HEK293 (cell line): ENCODE results near the gene MFAP3.

Experiments
- CTCF ChIA-PET: fragments of 350-600 bp; formaldehyde crosslinking; extraction: SDS; loops from one replicate; lab custom pipeline; 2021; ENCODE audit warnings: antibody characterized with exemption; lab: Yijun Ruan, JAX
- POLR2A ChIA-PET: fragments of 300-600 bp; formaldehyde crosslinking; extraction: SDS; loops from one replicate; lab custom pipeline; 2020; ENCODE audit warnings: antibody characterized with exemption, inconsistent platforms; lab: Yijun Ruan, JAX
- H3K27ac ChIP-seq: fragments of 200-500 bp; sonication (Bioruptor generic); 2 replicates; pipeline ENCODE4 v1.5.1; 2014; ENCODE audit warnings: low read depth, low read length, control low read depth, inconsistent platforms; ENCODE audit errors: extremely low read depth
- H3K36me3 ChIP-seq, 2 experiments: fragments of 200-500 bp in 1 of 2; sonication (Bioruptor generic) in 1 of 2; 1 replicate in 1 of 2; 2 replicates in 1 of 2; pipeline ENCODE4 v1.5.1; 2014 to 2017; ENCODE audit warnings: inconsistent platforms in 2 of 2, low read length in 2 of 2; ENCODE audit not compliant: control insufficient read depth in 2 of 2, insufficient read depth in 1 of 2
- H3K4me1 ChIP-seq: fragments of 200-500 bp; sonication (Bioruptor generic); 2 replicates; pipeline ENCODE4 v1.5.1; 2014; ENCODE audit warnings: mild to moderate bottlenecking, low read length, inconsistent platforms; ENCODE audit not compliant: control insufficient read depth, insufficient read depth
- H3K4me3 ChIP-seq: 2 replicates; pipeline ENCODE4 v1.5.1; 2011; ENCODE audit warnings: low read depth, mild to moderate bottlenecking, control low read depth, low read length, moderate library complexity
- H3K9me3 ChIP-seq: fragments of 200-500 bp; sonication (Bioruptor generic); 2 replicates; pipeline ENCODE4 v1.5.1; 2014; ENCODE audit warnings: low read depth, low read length, inconsistent platforms; ENCODE audit not compliant: control insufficient read depth, insufficient read depth
- CTCF ChIP-seq: fragments of 450-650 bp; formaldehyde crosslinking; IDR thresholded peaks from 2 replicates; pipeline ENCODE4 v1.5.1; 2016; ENCODE audit warnings: missing biosample characterization, missing genetic modification characterization
- EGR2 ChIP-seq: fragments of 450-650 bp; formaldehyde crosslinking; IDR thresholded peaks from 2 replicates; pipeline ENCODE4 v1.5.1; 2016; ENCODE audit warnings: low read depth, missing biosample characterization, missing genetic modification characterization
- REPIN1 ChIP-seq: fragments of 450-650 bp; formaldehyde crosslinking; IDR thresholded peaks from 2 replicates; pipeline ENCODE4 v1.5.1; 2017; ENCODE audit warnings: missing biosample characterization, missing genetic modification characterization, low read depth
- ZFHX2 ChIP-seq: fragments of 450-650 bp; formaldehyde crosslinking; conservative IDR thresholded peaks from 2 replicates; pipeline ENCODE4 v1.5.1; 2016; ENCODE audit warnings: missing biosample characterization, missing genetic modification characterization
- ZNF10 ChIP-seq: fragments of 450-650 bp; formaldehyde crosslinking; IDR thresholded peaks from 2 replicates; pipeline ENCODE4 v1.5.1; 2017; ENCODE audit warnings: missing biosample characterization, missing genetic modification characterization
- ZNF146 ChIP-seq: fragments of 450-650 bp; formaldehyde crosslinking; IDR thresholded peaks from 2 replicates; pipeline ENCODE4 v1.5.1; 2016; ENCODE audit warnings: missing biosample characterization, missing genetic modification characterization
- ZNF223 ChIP-seq: fragments of 450-650 bp; formaldehyde crosslinking; IDR thresholded peaks from 2 replicates; pipeline ENCODE4 v1.5.1; 2016; ENCODE audit warnings: missing biosample characterization, missing genetic modification characterization
- ZNF266 ChIP-seq: fragments of 450-650 bp; formaldehyde crosslinking; IDR thresholded peaks from 2 replicates; pipeline ENCODE4 v1.5.1; 2016; ENCODE audit warnings: missing biosample characterization, missing genetic modification characterization, low read depth
- ZNF423 ChIP-seq: fragments of 450-650 bp; formaldehyde crosslinking; IDR thresholded peaks from 2 replicates; pipeline ENCODE4 v1.5.1; 2016; ENCODE audit warnings: missing biosample characterization, missing genetic modification characterization
- ZNF514 ChIP-seq: fragments of 450-650 bp; formaldehyde crosslinking; IDR thresholded peaks from 2 replicates; pipeline ENCODE4 v1.5.1; 2016; ENCODE audit warnings: missing biosample characterization, missing genetic modification characterization
- ZNF600 ChIP-seq: fragments of 450-650 bp; formaldehyde crosslinking; IDR thresholded peaks from 2 replicates; pipeline ENCODE4 v1.5.1; 2016; ENCODE audit warnings: missing biosample characterization, missing genetic modification characterization
- ZNF654 ChIP-seq: fragments of 450-650 bp; formaldehyde crosslinking; IDR thresholded peaks from 2 replicates; pipeline ENCODE4 v1.5.1; 2016; ENCODE audit warnings: low read depth, missing biosample characterization, missing genetic modification characterization
- ZNF677 ChIP-seq: fragments of 450-650 bp; IDR thresholded peaks from 2 replicates; pipeline ENCODE4 v1.5.0; 2018; ENCODE audit warnings: missing biosample characterization, mild to moderate bottlenecking, missing genetic modification characterization, moderate library complexity
- ZNF692 ChIP-seq: fragments of 450-650 bp; formaldehyde crosslinking; IDR thresholded peaks from 2 replicates; pipeline ENCODE4 v1.5.1; 2016; ENCODE audit warnings: missing biosample characterization, missing genetic modification characterization
- ZNF701 ChIP-seq: fragments of 450-650 bp; formaldehyde crosslinking; IDR thresholded peaks from 2 replicates; pipeline ENCODE4 v1.5.1; 2016; ENCODE audit warnings: missing biosample characterization, missing genetic modification characterization
- ZNF777 ChIP-seq: fragments of 450-650 bp; formaldehyde crosslinking; IDR thresholded peaks from 2 replicates; pipeline ENCODE4 v1.5.1; 2017; ENCODE audit warnings: missing biosample characterization, missing genetic modification characterization, borderline replicate concordance
- TF ChIP-seq, protein P1 (sequence below): fragments of 450-650 bp; formaldehyde crosslinking; IDR thresholded peaks from 2 replicates; pipeline ENCODE4 v1.5.1; 2016; ENCODE audit warnings: missing biosample characterization, missing genetic modification characterization
- TF ChIP-seq, protein P2 (sequence below): fragments of 450-650 bp; formaldehyde crosslinking; IDR thresholded peaks from 2 replicates; pipeline ENCODE4 v1.5.1; 2016; ENCODE audit warnings: missing biosample characterization, missing genetic modification characterization
- TF ChIP-seq, protein P3 (sequence below): fragments of 450-650 bp; formaldehyde crosslinking; conservative IDR thresholded peaks from 2 replicates; pipeline ENCODE4 v1.5.1; 2016; ENCODE audit warnings: low read depth, missing biosample characterization, missing genetic modification characterization

The MFAP3 gene

GRCh38 chr5:153999995-154000394, 38.8 kb upstream of the MFAP3 start:
- H3K9me3 ChIP-seq: no peaks in the 10 kb centered on the region
- H3K4me1 ChIP-seq: no peaks in the 10 kb centered on the region
- POLR2A ChIA-PET: interaction anchor here (0.5 kb wide), 1 partner anchor 8 kb away, joined by 3 read pairs; no protein-coding TSS in a partner anchor
- H3K4me3 ChIP-seq: no peak overlapping the region
- H3K36me3 ChIP-seq: peaks cover 0 to 15% of the 10 kb centered on the region in 2 experiments; a peak in 2 of 3 replicates
- TF ChIP-seq ZNF266 (tag by site-specific recombination) (no peak), ZNF223 (tag by site-specific recombination) (no peak), ZNF10 (no peak), EGR2 (tag by site-specific recombination) (peak; percentile 87), ZNF777 (tag by site-specific recombination) (no peak), ZFHX2 (peak; percentile 42)
- TF ChIP-seq, all 188 proteins: peak for 2
- CTCF ChIA-PET: interaction anchor here (0.6 kb wide), 1 partner anchor 156 kb away, joined by 3 read pairs; no protein-coding TSS in a partner anchor
- no peak overlapping the region for H3K27ac ChIP-seq

DNA sequence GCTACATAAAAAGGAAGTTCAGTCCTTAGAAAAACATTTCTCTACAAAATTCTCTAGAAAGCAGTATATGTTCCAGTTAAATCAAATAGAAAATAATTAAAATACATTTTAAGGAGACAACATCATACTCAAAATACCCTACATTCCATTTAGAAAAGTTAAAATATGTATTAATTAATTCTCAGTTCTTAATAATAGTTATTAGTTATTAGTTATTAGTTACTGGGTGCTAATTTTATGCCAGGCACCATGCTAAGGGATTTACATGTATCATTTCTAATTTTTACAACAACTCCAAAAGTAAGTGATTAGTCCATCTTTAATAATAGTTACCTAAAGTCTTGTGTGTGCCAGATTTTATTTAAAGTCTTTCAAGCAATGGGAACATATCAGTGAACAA, 38.1 kb upstream of the MFAP3 start:
- H3K9me3 ChIP-seq: no peaks in the 10 kb centered on the region
- no peak overlapping the region for H3K27ac ChIP-seq
- POLR2A ChIA-PET: no interaction called here
- CTCF ChIA-PET: no interaction called here
- TF ChIP-seq, protein P1, sequence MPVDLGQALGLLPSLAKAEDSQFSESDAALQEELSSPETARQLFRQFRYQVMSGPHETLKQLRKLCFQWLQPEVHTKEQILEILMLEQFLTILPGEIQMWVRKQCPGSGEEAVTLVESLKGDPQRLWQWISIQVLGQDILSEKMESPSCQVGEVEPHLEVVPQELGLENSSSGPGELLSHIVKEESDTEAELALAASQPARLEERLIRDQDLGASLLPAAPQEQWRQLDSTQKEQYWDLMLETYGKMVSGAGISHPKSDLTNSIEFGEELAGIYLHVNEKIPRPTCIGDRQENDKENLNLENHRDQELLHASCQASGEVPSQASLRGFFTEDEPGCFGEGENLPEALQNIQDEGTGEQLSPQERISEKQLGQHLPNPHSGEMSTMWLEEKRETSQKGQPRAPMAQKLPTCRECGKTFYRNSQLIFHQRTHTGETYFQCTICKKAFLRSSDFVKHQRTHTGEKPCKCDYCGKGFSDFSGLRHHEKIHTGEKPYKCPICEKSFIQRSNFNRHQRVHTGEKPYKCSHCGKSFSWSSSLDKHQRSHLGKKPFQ (tag by site-specific recombination): no peak
- no peak for TF ChIP-seq ZNF423
- no peak for TF ChIP-seq ZNF146 (tag by site-specific recombination)
- H3K4me3 ChIP-seq: no peak overlapping the region
- H3K4me1 ChIP-seq: no peaks in the 10 kb centered on the region
- H3K36me3 ChIP-seq: peaks cover 0 to 15% of the 10 kb centered on the region in 2 experiments; a peak in 2 of 3 replicates

DNA sequence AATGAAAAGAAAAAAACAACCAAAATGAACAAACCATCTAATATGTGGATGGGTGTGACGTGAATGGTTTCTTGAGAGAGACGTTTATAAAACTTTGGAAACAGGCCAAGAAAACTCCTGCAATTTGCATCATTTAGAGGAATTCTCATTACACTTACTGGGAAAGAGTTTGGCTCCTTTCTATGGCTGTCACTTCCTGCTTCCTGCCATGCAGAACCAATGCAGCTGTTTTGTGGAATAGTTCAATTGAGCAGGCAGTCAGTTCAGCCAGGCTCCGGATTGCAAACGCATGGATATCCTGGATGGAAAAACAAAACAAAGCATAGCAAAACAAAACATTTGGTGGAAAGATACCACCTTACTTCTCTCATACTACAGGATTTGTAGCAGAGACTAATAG, 36.7 kb upstream of the MFAP3 start:
- ChIA-PET CTCF (no interaction called here), POLR2A (no interaction called here)
- TF ChIP-seq, protein P2, sequence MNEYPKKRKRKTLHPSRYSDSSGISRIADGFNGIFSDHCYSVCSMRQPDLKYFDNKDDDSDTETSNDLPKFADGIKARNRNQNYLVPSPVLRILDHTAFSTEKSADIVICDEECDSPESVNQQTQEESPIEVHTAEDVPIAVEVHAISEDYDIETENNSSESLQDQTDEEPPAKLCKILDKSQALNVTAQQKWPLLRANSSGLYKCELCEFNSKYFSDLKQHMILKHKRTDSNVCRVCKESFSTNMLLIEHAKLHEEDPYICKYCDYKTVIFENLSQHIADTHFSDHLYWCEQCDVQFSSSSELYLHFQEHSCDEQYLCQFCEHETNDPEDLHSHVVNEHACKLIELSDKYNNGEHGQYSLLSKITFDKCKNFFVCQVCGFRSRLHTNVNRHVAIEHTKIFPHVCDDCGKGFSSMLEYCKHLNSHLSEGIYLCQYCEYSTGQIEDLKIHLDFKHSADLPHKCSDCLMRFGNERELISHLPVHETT (tag by site-specific recombination): no peak
- TF ChIP-seq ZNF423 (no peak), ZNF654 (tag by site-specific recombination) (no peak), ZNF692 (tag by site-specific recombination) (no peak), ZNF514 (tag by site-specific recombination) (no peak), CTCF (tag by site-specific recombination) (no peak), REPIN1 (tag by site-specific recombination) (no peak), ZNF677 (tag by site-specific recombination) (no peak), ZNF701 (no peak), ZNF600 (no peak)
- TF ChIP-seq, protein P3, sequence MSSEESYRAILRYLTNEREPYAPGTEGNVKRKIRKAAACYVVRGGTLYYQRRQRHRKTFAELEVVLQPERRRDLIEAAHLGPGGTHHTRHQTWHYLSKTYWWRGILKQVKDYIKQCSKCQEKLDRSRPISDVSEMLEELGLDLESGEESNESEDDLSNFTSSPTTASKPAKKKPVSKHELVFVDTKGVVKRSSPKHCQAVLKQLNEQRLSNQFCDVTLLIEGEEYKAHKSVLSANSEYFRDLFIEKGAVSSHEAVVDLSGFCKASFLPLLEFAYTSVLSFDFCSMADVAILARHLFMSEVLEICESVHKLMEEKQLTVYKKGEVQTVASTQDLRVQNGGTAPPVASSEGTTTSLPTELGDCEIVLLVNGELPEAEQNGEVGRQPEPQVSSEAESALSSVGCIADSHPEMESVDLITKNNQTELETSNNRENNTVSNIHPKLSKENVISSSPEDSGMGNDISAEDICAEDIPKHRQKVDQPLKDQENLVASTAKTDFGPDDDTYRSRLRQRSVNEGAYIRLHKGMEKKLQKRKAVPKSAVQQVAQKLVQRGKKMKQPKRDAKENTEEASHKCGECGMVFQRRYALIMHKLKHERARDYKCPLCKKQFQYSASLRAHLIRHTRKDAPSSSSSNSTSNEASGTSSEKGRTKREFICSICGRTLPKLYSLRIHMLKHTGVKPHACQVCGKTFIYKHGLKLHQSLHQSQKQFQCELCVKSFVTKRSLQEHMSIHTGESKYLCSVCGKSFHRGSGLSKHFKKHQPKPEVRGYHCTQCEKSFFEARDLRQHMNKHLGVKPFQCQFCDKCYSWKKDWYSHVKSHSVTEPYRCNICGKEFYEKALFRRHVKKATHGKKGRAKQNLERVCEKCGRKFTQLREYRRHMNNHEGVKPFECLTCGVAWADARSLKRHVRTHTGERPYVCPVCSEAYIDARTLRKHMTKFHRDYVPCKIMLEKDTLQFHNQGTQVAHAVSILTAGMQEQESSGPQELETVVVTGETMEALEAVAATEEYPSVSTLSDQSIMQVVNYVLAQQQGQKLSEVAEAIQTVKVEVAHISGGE: no peak

More for the DNA sequence above, 36.7 kb upstream of the MFAP3 start:
- Histone ChIP-seq H3K27ac (no peak overlapping the region), H3K4me1 (no peaks in the 10 kb centered on the region), H3K4me3 (no peak overlapping the region), H3K36me3 (peaks cover 0 to 13% of the 10 kb centered on the region in 2 experiments; a peak in 2 of 3 replicates), H3K9me3 (no peaks in the 10 kb centered on the region)
